Sigmoid colon (tissue), 4 donors: Measurements from ENCODE around the gene ODC1.

ENCODE experiments used
- CTCF ChIP-seq, 4 experiments: fragments of 450-650 bp in 3 of 4; fragments of 200-600 bp in 1 of 4; IDR thresholded peaks; one replicate each; pipeline ENCODE4 v1.5.1; 2016 to 2019; ENCODE audit warnings: antibody characterized with exemption in 4 of 4, mild to moderate bottlenecking in 3 of 4, moderate library complexity in 2 of 4
- EP300 ChIP-seq, 4 donors: sonication (generic); formaldehyde crosslinking; IDR thresholded peaks; one replicate each; pipeline ENCODE4 v1.6.1; 2017; ENCODE audit warnings: antibody characterized with exemption in 4 of 4
- POLR2A ChIP-seq, 2 donors: fragments of 450-650 bp; IDR thresholded peaks; one replicate each; pipeline ENCODE4 v1.6.1; 2016; ENCODE audit warnings: antibody characterized with exemption in 2 of 2, mild to moderate bottlenecking in 2 of 2, moderate library complexity in 2 of 2
- POLR2AphosphoS5 ChIP-seq, 4 donors: sonication (generic); formaldehyde crosslinking; IDR thresholded peaks; one replicate each; pipeline ENCODE4 v1.6.1; 2017; ENCODE audit warnings: antibody characterized with exemption in 4 of 4

- no peak for TF ChIP-seq POLR2A (IDR thresholded peaks at IDR 0.05)
- TF ChIP-seq CTCF (IDR thresholded peaks at IDR 0.05), result no peak
- no peak for TF ChIP-seq POLR2AphosphoS5 (IDR thresholded peaks at IDR 0.05)
- no peak for TF ChIP-seq EP300 (IDR thresholded peaks at IDR 0.05)
These were observed 5.1 kb upstream of the ODC1 start for GRCh38 chr2:10452956-10453904.
